SK-N-SH (cell line): ENCODE results near the gene DOK7.

Source experiments
- CHD2 ChIP-seq: fragments of 150-350 bp; IDR thresholded peaks from 2 replicates; pipeline ENCODE4 v1.6.1; 2018; ENCODE audit warnings: low read length; ENCODE audit not compliant: partially characterized antibody
- EP300 ChIP-seq, 2 experiments: IDR thresholded peaks; 2 replicates each; pipeline versions ENCODE4 v1.4.0 to v1.6.1; 2012; ENCODE audit warnings: borderline replicate concordance in 1 of 2, low read depth in 1 of 2, low read length in 1 of 2
- EZH2phosphoT487 ChIP-seq: fragments of 200-600 bp; sonication (generic); IDR thresholded peaks from 2 replicates; pipeline ENCODE4 v1.6.1; 2017; ENCODE audit warnings: low read depth, mixed run types, mild to moderate bottlenecking, antibody characterized with exemption, moderate library complexity, borderline replicate concordance
- RAD21 ChIP-seq: IDR thresholded peaks from 2 replicates; pipeline ENCODE4 v1.6.1; 2012; ENCODE audit warnings: mild to moderate bottlenecking, low read length
- TCF12 ChIP-seq: IDR thresholded peaks from 2 replicates; pipeline ENCODE4 v1.4.0; 2012
- TF ChIP-seq, protein P1 (sequence below): IDR thresholded peaks from 2 replicates; pipeline ENCODE4 v1.4.0; 2012; ENCODE audit warnings: low read depth, borderline replicate concordance
- TF ChIP-seq, protein P2 (sequence below): fragments of 200-600 bp; sonication (generic); IDR thresholded peaks from 2 replicates; pipeline ENCODE4 v1.6.1; 2017; ENCODE audit warnings: antibody characterized with exemption, mild to moderate bottlenecking, moderate library complexity

DNA sequence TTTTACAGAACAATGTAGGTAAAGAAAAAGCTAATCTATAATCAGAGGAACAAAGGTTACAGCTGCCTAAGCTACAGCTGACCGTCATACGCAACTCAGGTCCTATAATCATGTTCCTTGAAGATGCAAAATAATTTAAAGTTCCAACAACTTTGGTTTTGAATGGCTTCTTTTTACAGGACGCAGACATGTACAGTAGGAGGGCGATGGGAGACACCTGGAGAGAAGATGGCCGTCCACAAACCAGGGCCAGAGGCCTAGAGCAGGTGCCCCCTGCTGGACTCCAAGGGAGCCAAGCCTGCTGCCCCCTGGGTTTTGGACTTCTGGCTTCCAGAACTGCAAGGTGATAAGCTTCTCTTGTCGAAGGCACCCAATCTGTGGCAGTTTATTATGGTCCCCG lies 10.7 kb upstream of the DOK7 start:
- TF ChIP-seq, protein P1, sequence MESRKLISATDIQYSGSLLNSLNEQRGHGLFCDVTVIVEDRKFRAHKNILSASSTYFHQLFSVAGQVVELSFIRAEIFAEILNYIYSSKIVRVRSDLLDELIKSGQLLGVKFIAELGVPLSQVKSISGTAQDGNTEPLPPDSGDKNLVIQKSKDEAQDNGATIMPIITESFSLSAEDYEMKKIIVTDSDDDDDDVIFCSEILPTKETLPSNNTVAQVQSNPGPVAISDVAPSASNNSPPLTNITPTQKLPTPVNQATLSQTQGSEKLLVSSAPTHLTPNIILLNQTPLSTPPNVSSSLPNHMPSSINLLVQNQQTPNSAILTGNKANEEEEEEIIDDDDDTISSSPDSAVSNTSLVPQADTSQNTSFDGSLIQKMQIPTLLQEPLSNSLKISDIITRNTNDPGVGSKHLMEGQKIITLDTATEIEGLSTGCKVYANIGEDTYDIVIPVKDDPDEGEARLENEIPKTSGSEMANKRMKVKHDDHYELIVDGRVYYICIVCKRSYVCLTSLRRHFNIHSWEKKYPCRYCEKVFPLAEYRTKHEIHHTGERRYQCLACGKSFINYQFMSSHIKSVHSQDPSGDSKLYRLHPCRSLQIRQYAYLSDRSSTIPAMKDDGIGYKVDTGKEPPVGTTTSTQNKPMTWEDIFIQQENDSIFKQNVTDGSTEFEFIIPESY: no peak
- no peak for TF ChIP-seq TCF12
- no peak for TF ChIP-seq EP300 (IDR thresholded peaks at IDR 0.05; ENCODE audit: borderline replicate concordance in 1 of 2, low read depth in 1 of 2, low read length in 1 of 2)
- no peak for TF ChIP-seq CHD2
- peak; percentile 15; the same call in 1 of the 2 replicates for TF ChIP-seq RAD21
- TF ChIP-seq EZH2phosphoT487: no peak
- TF ChIP-seq, protein P2, sequence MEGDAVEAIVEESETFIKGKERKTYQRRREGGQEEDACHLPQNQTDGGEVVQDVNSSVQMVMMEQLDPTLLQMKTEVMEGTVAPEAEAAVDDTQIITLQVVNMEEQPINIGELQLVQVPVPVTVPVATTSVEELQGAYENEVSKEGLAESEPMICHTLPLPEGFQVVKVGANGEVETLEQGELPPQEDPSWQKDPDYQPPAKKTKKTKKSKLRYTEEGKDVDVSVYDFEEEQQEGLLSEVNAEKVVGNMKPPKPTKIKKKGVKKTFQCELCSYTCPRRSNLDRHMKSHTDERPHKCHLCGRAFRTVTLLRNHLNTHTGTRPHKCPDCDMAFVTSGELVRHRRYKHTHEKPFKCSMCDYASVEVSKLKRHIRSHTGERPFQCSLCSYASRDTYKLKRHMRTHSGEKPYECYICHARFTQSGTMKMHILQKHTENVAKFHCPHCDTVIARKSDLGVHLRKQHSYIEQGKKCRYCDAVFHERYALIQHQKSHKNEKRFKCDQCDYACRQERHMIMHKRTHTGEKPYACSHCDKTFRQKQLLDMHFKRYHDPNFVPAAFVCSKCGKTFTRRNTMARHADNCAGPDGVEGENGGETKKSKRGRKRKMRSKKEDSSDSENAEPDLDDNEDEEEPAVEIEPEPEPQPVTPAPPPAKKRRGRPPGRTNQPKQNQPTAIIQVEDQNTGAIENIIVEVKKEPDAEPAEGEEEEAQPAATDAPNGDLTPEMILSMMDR: peak; percentile 50
